Activated T-helper 1 cell treated with anti-CD3 and anti-CD28 coated beads, Interleukin-12 subunit alpha, Interleukin-12 subunit beta, Interleukin-2, Interleukin-4 antibody, amounts not matched to agents 30 ng/mL and 10 ng/mL and 1 ng/mL, durations not matched to agents 14 hours and 24 hours and 36 hours (primary cell): Measurements from ENCODE around the gene CCL13. TPM values are rescaled to one million over a fixed set of nuclear protein-coding genes. Genes with fewer than 3 reads are reported as not detected.
"Not testable (repeated sequence)": the region's sequence is repeated elsewhere in the genome, so short reads cannot be mapped to it uniquely, and the experiment has no call there.

Source experiments
- DNase-seq: peaks from one replicate; pipeline ENCODE4 v3.0.0; 2021; ENCODE audit warnings: low spot score
- H3K27ac Mint-ChIP-seq: one replicate; pipeline ENCODE4 v1.8.0; 2021; ENCODE audit warnings: mild to moderate bottlenecking, mixed read lengths
- H3K27me3 Mint-ChIP-seq: one replicate; pipeline ENCODE4 v1.8.0; 2022; ENCODE audit warnings: mild to moderate bottlenecking, moderate library complexity, mixed read lengths; ENCODE audit not compliant: insufficient read depth
- H3K36me3 Mint-ChIP-seq: one replicate; pipeline ENCODE4 v1.8.0; 2021; ENCODE audit warnings: low read depth, mixed read lengths
- H3K4me1 Mint-ChIP-seq: one replicate; pipeline ENCODE4 v1.8.0; 2021; ENCODE audit warnings: low read depth, mixed read lengths
- H3K4me3 Mint-ChIP-seq: one replicate; pipeline ENCODE4 v1.8.0; 2021; ENCODE audit warnings: mild to moderate bottlenecking, moderate library complexity, mixed read lengths
- H3K9me3 Mint-ChIP-seq: one replicate; pipeline ENCODE4 v1.8.0; 2021; ENCODE audit warnings: mixed read lengths
- intact Hi-C: fragments of 100-400 bp; cut with micrococcal nuclease; formaldehyde crosslinking; loops from one replicate; pipeline ENCODE4 v1.15.1; 2024
- total RNA-seq: library from RNA; stranded (reverse); gene quantifications from 2 replicates; pipeline ENCODE4 v1.2.3, GENCODE V29; 2022

CCL13 gene
- total RNA-seq = not detected in 2 replicates

GRCh38 chr17:34356194-34356593, at the start of gene CCL13:
TSS of gene CCL13 (plus strand) at chr17:34356480. CDS start at chr17:34356527, 47 bp downstream.
- Mint-ChIP-seq H3K4me3 (no peak within 1 kb of the TSS), H3K9me3 (no peaks in the 10 kb centered on the region), H3K36me3 (peaks cover 1% of the 10 kb centered on the region), H3K4me1 (peaks cover 8% of the 10 kb centered on the region), H3K27ac (no peak within 1 kb of the TSS), H3K27me3 (peaks cover 38% of the 10 kb centered on the region)
- intact Hi-C loops = no loop called here
- no peak for DNase-seq

- peaks cover 51% of the 10 kb centered on the region for H3K4me1 Mint-ChIP-seq
- no peak overlapping the region for H3K27ac Mint-ChIP-seq
- peaks cover 7% of the 10 kb centered on the region for H3K27me3 Mint-ChIP-seq
- H3K4me3 Mint-ChIP-seq = peak overlapping the region; percentile 37
- no peaks in the 10 kb centered on the region for H3K36me3 Mint-ChIP-seq
- intact Hi-C loops = loop anchor here (1.0 to 5.0 kb wide), 3 partner anchors 45 to 106 kb away; partner anchors contain the start of gene CCL1
- H3K9me3 Mint-ChIP-seq = no peaks in the 10 kb centered on the region
- DNase-seq = peak; percentile 6
Observed at GRCh38 chr17:34307110-34307509, 49.2 kb upstream of the CCL13 start.

- H3K4me1 Mint-ChIP-seq = peaks cover 43% of the 10 kb centered on the region
- H3K36me3 Mint-ChIP-seq = no peaks in the 10 kb centered on the region
- H3K27ac Mint-ChIP-seq = no peak overlapping the region
- no peak for DNase-seq
- H3K27me3 Mint-ChIP-seq = peaks cover 15% of the 10 kb centered on the region
- no peaks in the 10 kb centered on the region for H3K9me3 Mint-ChIP-seq
- no peak overlapping the region for H3K4me3 Mint-ChIP-seq
- intact Hi-C loops = loop anchor here (5.0 kb wide), 2 partner anchors 46 to 54 kb away; partner anchors contain the start of gene CCL1
Observed at GRCh38 chr17:34308371-34308770, 47.9 kb upstream of the CCL13 start.

GRCh38 chr17:34311291-34311690, 45.0 kb upstream of the CCL13 start:
- Mint-ChIP-seq H3K4me1 (peaks cover 40% of the 10 kb centered on the region), H3K27me3 (peaks cover 36% of the 10 kb centered on the region)
- intact Hi-C loops = no loop called here

GRCh38 chr17:34312080-34312479, 44.2 kb upstream of the CCL13 start:
- intact Hi-C loops = no loop called here
- no peak for DNase-seq
- Mint-ChIP-seq H3K4me1 (peaks cover 34% of the 10 kb centered on the region), H3K36me3 (peaks cover 1% of the 10 kb centered on the region), H3K4me3 (no peak overlapping the region), H3K27me3 (peaks cover 40% of the 10 kb centered on the region), H3K27ac (no peak overlapping the region), H3K9me3 (no peaks in the 10 kb centered on the region)

More at GRCh38 chr17:34311291-34311690, 45.0 kb upstream of the CCL13 start:
- Mint-ChIP-seq H3K27ac (no peak overlapping the region), H3K4me3 (no peak overlapping the region), H3K9me3 (no peaks in the 10 kb centered on the region), H3K36me3 (no peaks in the 10 kb centered on the region)
- no peak for DNase-seq

GRCh38 chr17:34313164-34313563, 43.1 kb upstream of the CCL13 start:
- H3K36me3 Mint-ChIP-seq = peaks cover 1% of the 10 kb centered on the region
- H3K4me1 Mint-ChIP-seq = peaks cover 23% of the 10 kb centered on the region
- peaks cover 41% of the 10 kb centered on the region for H3K27me3 Mint-ChIP-seq
- H3K9me3 Mint-ChIP-seq = no peaks in the 10 kb centered on the region
- DNase-seq = no peak
- H3K27ac Mint-ChIP-seq = no peak overlapping the region
- H3K4me3 Mint-ChIP-seq = no peak overlapping the region
- intact Hi-C loops = no loop called here

GRCh38 chr17:34314279-34314678, 42.0 kb upstream of the CCL13 start:
- DNase-seq = no peak
- intact Hi-C loops = no loop called here
- no peaks in the 10 kb centered on the region for H3K9me3 Mint-ChIP-seq
- H3K36me3 Mint-ChIP-seq = peaks cover 1% of the 10 kb centered on the region
- peaks cover 12% of the 10 kb centered on the region for H3K4me1 Mint-ChIP-seq
- no peak overlapping the region for H3K4me3 Mint-ChIP-seq
- peaks cover 43% of the 10 kb centered on the region for H3K27me3 Mint-ChIP-seq
- no peak overlapping the region for H3K27ac Mint-ChIP-seq

GRCh38 chr17:34318474-34318873, 37.8 kb upstream of the CCL13 start:
- Mint-ChIP-seq H3K4me1 (peaks cover 8% of the 10 kb centered on the region), H3K27ac (no peak overlapping the region), H3K9me3 (no peaks in the 10 kb centered on the region), H3K27me3 (peaks cover 35% of the 10 kb centered on the region), H3K4me3 (no peak overlapping the region), H3K36me3 (peaks cover 1% of the 10 kb centered on the region)
- no peak for DNase-seq
- intact Hi-C loops = no loop called here

- no peak within 1 kb of the TSS for H3K4me3 Mint-ChIP-seq
- no peaks in the 10 kb centered on the region for H3K9me3 Mint-ChIP-seq
- H3K27me3 Mint-ChIP-seq = peaks cover 34% of the 10 kb centered on the region
- intact Hi-C loops = no loop called here
- H3K36me3 Mint-ChIP-seq = peaks cover 1% of the 10 kb centered on the region
- H3K27ac Mint-ChIP-seq = no peak within 1 kb of the TSS
- DNase-seq = no peak
- peaks cover 7% of the 10 kb centered on the region for H3K4me1 Mint-ChIP-seq
Observed at GRCh38 chr17:34319039-34319483, 37.2 kb upstream of the CCL13 start, which contains the start of gene CCL8. TSS of gene CCL8 (plus strand) at chr17:34319435. CDS start at chr17:34319502, 67 bp downstream.

GRCh38 chr17:34321964-34322363, 34.3 kb upstream of the CCL13 start:
- H3K36me3 Mint-ChIP-seq = no peaks in the 10 kb centered on the region
- no peak overlapping the region for H3K27ac Mint-ChIP-seq
- H3K4me3 Mint-ChIP-seq = no peak overlapping the region
- H3K9me3 Mint-ChIP-seq = peaks cover 8% of the 10 kb centered on the region
- peaks cover 32% of the 10 kb centered on the region for H3K27me3 Mint-ChIP-seq
- no peak for DNase-seq
- H3K4me1 Mint-ChIP-seq = no peaks in the 10 kb centered on the region
- intact Hi-C loops = no loop called here

GRCh38 chr17:34327580-34327979, 28.7 kb upstream of the CCL13 start:
- H3K4me3 Mint-ChIP-seq, H3K36me3 Mint-ChIP-seq, H3K27ac Mint-ChIP-seq, H3K4me1 Mint-ChIP-seq, H3K9me3 Mint-ChIP-seq, DNase-seq, intact Hi-C loops: not testable (repeated sequence)
- peaks cover 48% of the 10 kb centered on the region for H3K27me3 Mint-ChIP-seq

- no peaks in the 10 kb centered on the region for H3K4me1 Mint-ChIP-seq
- H3K36me3 Mint-ChIP-seq = no peaks in the 10 kb centered on the region
- no peak for DNase-seq
- H3K27me3 Mint-ChIP-seq = peaks cover 25% of the 10 kb centered on the region
- H3K4me3 Mint-ChIP-seq = no peak overlapping the region
- no peaks in the 10 kb centered on the region for H3K9me3 Mint-ChIP-seq
- intact Hi-C loops = no loop called here
- H3K27ac Mint-ChIP-seq = no peak overlapping the region
Observed at GRCh38 chr17:34337701-34338100, 18.6 kb upstream of the CCL13 start.

- DNase-seq = no peak
- H3K36me3 Mint-ChIP-seq = no peaks in the 10 kb centered on the region
- no peaks in the 10 kb centered on the region for H3K4me1 Mint-ChIP-seq
- peaks cover 37% of the 10 kb centered on the region for H3K27me3 Mint-ChIP-seq
- H3K27ac Mint-ChIP-seq = no peak overlapping the region
- H3K4me3 Mint-ChIP-seq = no peak overlapping the region
- no peaks in the 10 kb centered on the region for H3K9me3 Mint-ChIP-seq
- intact Hi-C loops = no loop called here
Observed at GRCh38 chr17:34339138-34339770, 17.0 kb upstream of the CCL13 start.
